Body of pancreas (tissue), 4 donors: ENCODE data around the gene CLINT1.

Source experiments
- POLR2A ChIP-seq, 3 donors: fragments of 450-650 bp; IDR thresholded peaks; one replicate each; pipeline ENCODE4 v1.6.1; 2016; ENCODE audit warnings: antibody characterized with exemption in 3 of 3, mild to moderate bottlenecking in 2 of 3
- TF ChIP-seq, protein P1 (sequence below), 7 experiments: fragments of 450-650 bp in 4 of 7; fragments of 200-600 bp in 3 of 7; sonication (generic) in 3 of 7; IDR thresholded peaks; one replicate each; pipeline ENCODE4 v1.5.1; 2016 to 2019; ENCODE audit warnings: antibody characterized with exemption in 7 of 7

GRCh38 chr5:157828944-157829639 is 29.9 kb downstream of the CLINT1 start:
- TF ChIP-seq, protein P1, sequence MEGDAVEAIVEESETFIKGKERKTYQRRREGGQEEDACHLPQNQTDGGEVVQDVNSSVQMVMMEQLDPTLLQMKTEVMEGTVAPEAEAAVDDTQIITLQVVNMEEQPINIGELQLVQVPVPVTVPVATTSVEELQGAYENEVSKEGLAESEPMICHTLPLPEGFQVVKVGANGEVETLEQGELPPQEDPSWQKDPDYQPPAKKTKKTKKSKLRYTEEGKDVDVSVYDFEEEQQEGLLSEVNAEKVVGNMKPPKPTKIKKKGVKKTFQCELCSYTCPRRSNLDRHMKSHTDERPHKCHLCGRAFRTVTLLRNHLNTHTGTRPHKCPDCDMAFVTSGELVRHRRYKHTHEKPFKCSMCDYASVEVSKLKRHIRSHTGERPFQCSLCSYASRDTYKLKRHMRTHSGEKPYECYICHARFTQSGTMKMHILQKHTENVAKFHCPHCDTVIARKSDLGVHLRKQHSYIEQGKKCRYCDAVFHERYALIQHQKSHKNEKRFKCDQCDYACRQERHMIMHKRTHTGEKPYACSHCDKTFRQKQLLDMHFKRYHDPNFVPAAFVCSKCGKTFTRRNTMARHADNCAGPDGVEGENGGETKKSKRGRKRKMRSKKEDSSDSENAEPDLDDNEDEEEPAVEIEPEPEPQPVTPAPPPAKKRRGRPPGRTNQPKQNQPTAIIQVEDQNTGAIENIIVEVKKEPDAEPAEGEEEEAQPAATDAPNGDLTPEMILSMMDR (IDR thresholded peaks at IDR 0.05) = peak in 2 of 7 experiments; percentile 17 to 34
- no peak for TF ChIP-seq POLR2A (IDR thresholded peaks at IDR 0.05)
